DOHH2 (cell line): ENCODE data around the gene FNIP2.

ENCODE experiments used
- H3F3A ChIP-seq: fragments of 200-600 bp; sonication (generic), shearing (Covaris generic); 2 replicates; pipeline ENCODE4 v1.6.0; 2016; ENCODE audit warnings: antibody characterized with exemption, mild to moderate bottlenecking; ENCODE audit not compliant: control insufficient read depth, insufficient read depth
- H3K27ac ChIP-seq: fragments of 200-600 bp; sonication (generic); 2 replicates; pipeline ENCODE4 v1.5.1; 2014; ENCODE audit warnings: low read depth, mild to moderate bottlenecking, low read length, moderate library complexity
- H3K27me3 ChIP-seq: fragments of 200-600 bp; sonication (generic); 2 replicates; pipeline ENCODE4 v1.6.1; 2014; ENCODE audit warnings: mild to moderate bottlenecking, low read length, mixed read lengths; ENCODE audit not compliant: control insufficient read depth
- H3K36me3 ChIP-seq: fragments of 200-600 bp; sonication (generic); 2 replicates; pipeline ENCODE4 v1.6.1; 2014; ENCODE audit warnings: mild to moderate bottlenecking, low read length, moderate library complexity, mixed read lengths; ENCODE audit not compliant: control insufficient read depth
- H3K4me1 ChIP-seq: fragments of 200-600 bp; sonication (generic); 2 replicates; pipeline ENCODE4 v1.6.1; 2014; ENCODE audit warnings: mild to moderate bottlenecking, low read length, mixed read lengths; ENCODE audit not compliant: control insufficient read depth
- H3K4me2 ChIP-seq: fragments of 200-600 bp; sonication (generic); 2 replicates; pipeline ENCODE4 v1.6.0; 2014; ENCODE audit warnings: mild to moderate bottlenecking, low read length, moderate library complexity
- H3K4me3 ChIP-seq: fragments of 200-600 bp; sonication (generic); 2 replicates; pipeline ENCODE4 v1.5.1; 2014; ENCODE audit warnings: mild to moderate bottlenecking, low read length, mixed read lengths
- H3K79me2 ChIP-seq: fragments of 200-600 bp; sonication (generic); 2 replicates; pipeline ENCODE4 v1.6.1; 2014; ENCODE audit warnings: mild to moderate bottlenecking, low read length, mixed read lengths; ENCODE audit not compliant: control insufficient read depth
- H3K9me2 ChIP-seq: fragments of 200-600 bp; sonication (generic); replicated peaks from 2 replicates; pipeline ENCODE4 v1.6.1; 2014; ENCODE audit warnings: mild to moderate bottlenecking, low read length, mixed read lengths; ENCODE audit not compliant: control insufficient read depth
- H3K9me3 ChIP-seq: fragments of 200-600 bp; sonication (generic); 2 replicates; pipeline ENCODE4 v1.6.1; 2014; ENCODE audit warnings: antibody characterized with exemption, low read length, mixed read lengths; ENCODE audit not compliant: control insufficient read depth, insufficient read depth
- H4K20me1 ChIP-seq: fragments of 200-600 bp; sonication (generic); 2 replicates; pipeline ENCODE4 v1.6.0; 2014; ENCODE audit warnings: low read depth, mild to moderate bottlenecking, antibody characterized with exemption, low read length, moderate library complexity; ENCODE audit not compliant: control insufficient read depth, insufficient read depth
- CTCF ChIP-seq: fragments of 200-600 bp; sonication (generic); IDR thresholded peaks from one replicate; pipeline ENCODE4 v1.5.1; 2014; ENCODE audit warnings: antibody characterized with exemption, mild to moderate bottlenecking, low read depth, low read length; ENCODE audit not compliant: poor library complexity, severe bottlenecking
- EZH2phosphoT487 ChIP-seq: fragments of 200-600 bp; sonication (generic); IDR thresholded peaks from 2 replicates; pipeline ENCODE4 v1.6.1; 2017; ENCODE audit warnings: borderline replicate concordance, mild to moderate bottlenecking, antibody characterized with exemption, low read length, moderate library complexity, mixed read lengths

The FNIP2 gene

GRCh38 chr4:158833602-158834001, 64.8 kb downstream of the FNIP2 start:
- no peak overlapping the region for H3K4me3 ChIP-seq
- H3F3A ChIP-seq, result no peaks in the 10 kb centered on the region
- H3K9me2 ChIP-seq, result no peaks in the 10 kb centered on the region
- no peak overlapping the region for H3K4me2 ChIP-seq
- TF ChIP-seq CTCF (no peak), EZH2phosphoT487 (no peak)
- no peaks in the 10 kb centered on the region for H3K27me3 ChIP-seq
- H3K79me2 ChIP-seq, result no peaks in the 10 kb centered on the region
- no peaks in the 10 kb centered on the region for H3K4me1 ChIP-seq
- H3K9me3 ChIP-seq, result no peaks in the 10 kb centered on the region
- H3K36me3 ChIP-seq, result no peaks in the 10 kb centered on the region
- H3K27ac ChIP-seq, result no peak overlapping the region
- H4K20me1 ChIP-seq, result no peaks in the 10 kb centered on the region

- H4K20me1 ChIP-seq, result no peaks in the 10 kb centered on the region
- no peaks in the 10 kb centered on the region for H3K27me3 ChIP-seq
- H3K9me2 ChIP-seq, result no peaks in the 10 kb centered on the region
- no peaks in the 10 kb centered on the region for H3K4me1 ChIP-seq
- H3K4me2 ChIP-seq, result no peak overlapping the region
- no peaks in the 10 kb centered on the region for H3K9me3 ChIP-seq
- H3K4me3 ChIP-seq, result no peak overlapping the region
- no peaks in the 10 kb centered on the region for H3K36me3 ChIP-seq
- H3F3A ChIP-seq, result no peaks in the 10 kb centered on the region
- TF ChIP-seq CTCF (no peak), EZH2phosphoT487 (no peak)
- H3K27ac ChIP-seq, result no peak overlapping the region
- no peaks in the 10 kb centered on the region for H3K79me2 ChIP-seq
Observed at GRCh38 chr4:158835226-158836001, 66.6 kb downstream of the FNIP2 start.

GRCh38 chr4:158836002-158836369, 67.2 kb downstream of the FNIP2 start:
- no peaks in the 10 kb centered on the region for H3K4me1 ChIP-seq
- H3F3A ChIP-seq, result no peaks in the 10 kb centered on the region
- no peak overlapping the region for H3K27ac ChIP-seq
- no peaks in the 10 kb centered on the region for H3K79me2 ChIP-seq
- H3K4me2 ChIP-seq, result no peak overlapping the region
- no peaks in the 10 kb centered on the region for H4K20me1 ChIP-seq
- no peaks in the 10 kb centered on the region for H3K36me3 ChIP-seq
- no peaks in the 10 kb centered on the region for H3K9me3 ChIP-seq
- no peaks in the 10 kb centered on the region for H3K9me2 ChIP-seq
- H3K27me3 ChIP-seq, result no peaks in the 10 kb centered on the region
- no peak overlapping the region for H3K4me3 ChIP-seq
- TF ChIP-seq EZH2phosphoT487 (no peak), CTCF (no peak)
